NCI-H2227 (cell line): ENCODE measurements around the gene C8G.
A peak's percentile ranks its signal among the peaks of the same experiment; 100 is the strongest.

Experiments used
- DNase-seq: peaks from one replicate; lab custom pipeline; 2025; ENCODE audit not compliant: unreplicated experiment; lab: John Stamatoyannopoulos, UW

C8G gene

DNA sequence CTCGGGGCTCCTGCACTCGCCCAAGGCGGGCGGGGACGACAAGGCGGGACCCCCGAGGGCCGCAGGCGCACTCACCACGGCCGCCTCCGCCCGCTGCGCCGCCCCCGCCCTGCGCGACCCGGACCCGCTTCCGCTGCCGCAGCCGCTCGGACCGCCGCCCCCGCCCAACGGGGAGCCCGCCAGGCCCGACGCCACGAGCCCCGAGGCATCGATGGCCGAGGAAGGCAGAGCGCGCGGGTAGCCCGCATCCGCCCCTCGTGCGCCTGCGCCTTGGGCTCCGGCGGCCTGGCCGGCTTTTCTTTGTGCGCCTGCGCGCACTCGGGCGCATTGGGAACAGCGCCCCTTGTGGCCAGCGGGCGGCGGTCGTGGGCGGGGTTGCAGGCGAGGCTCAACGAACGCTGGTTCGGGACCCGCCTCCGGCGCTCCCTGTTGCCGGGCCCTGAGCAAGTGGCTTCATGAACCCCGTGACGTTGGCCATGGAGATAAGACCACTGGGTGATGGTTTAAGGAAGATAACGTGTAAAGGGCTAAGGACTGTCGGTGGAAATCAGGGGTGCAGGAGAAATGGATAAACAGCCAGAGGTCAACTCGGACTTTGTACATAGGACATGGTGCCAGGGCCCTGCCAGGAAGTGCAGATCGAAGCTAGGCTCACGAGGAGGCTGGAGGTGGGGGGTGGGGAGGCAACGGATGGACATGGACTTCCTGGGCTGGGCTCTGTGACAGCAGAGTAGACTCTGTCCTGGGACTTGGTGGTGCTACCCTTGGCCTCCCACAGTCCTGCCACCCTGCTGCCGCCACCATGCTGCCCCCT lies at the start of gene C8G, which contains the start of gene FBXW5:
C8G (plus strand) TSS at position 725 of the 814 bp plus-strand sequence; CDS start at position 803, 78 bp downstream.
FBXW5 (minus strand) TSS at position 220 of the 814 bp plus-strand sequence. CDS start 655 bp downstream, outside the sequence.
- DNase-seq = peak; percentile 95

DNA sequence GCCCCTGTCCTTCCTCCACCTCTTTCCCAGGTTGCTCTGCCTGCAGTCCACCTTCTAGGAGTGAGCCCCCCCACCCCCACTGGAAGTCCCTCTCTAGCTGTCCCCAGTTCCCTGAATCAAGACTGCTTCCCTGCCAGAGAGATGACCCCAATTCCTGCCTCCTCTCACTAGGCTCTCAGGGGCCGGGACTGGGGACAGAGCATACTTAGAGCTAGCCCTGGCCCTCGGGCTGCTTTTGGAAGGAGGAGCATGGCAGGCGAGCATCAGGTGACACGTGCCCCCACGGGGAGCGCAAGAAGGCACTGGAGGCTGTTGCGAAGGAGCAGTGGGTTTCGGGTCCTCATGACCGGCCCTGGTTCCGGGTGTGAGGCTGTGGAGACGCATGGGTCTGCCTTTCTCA lies 49.0 kb upstream of the C8G start:
- no peak for DNase-seq

DNA sequence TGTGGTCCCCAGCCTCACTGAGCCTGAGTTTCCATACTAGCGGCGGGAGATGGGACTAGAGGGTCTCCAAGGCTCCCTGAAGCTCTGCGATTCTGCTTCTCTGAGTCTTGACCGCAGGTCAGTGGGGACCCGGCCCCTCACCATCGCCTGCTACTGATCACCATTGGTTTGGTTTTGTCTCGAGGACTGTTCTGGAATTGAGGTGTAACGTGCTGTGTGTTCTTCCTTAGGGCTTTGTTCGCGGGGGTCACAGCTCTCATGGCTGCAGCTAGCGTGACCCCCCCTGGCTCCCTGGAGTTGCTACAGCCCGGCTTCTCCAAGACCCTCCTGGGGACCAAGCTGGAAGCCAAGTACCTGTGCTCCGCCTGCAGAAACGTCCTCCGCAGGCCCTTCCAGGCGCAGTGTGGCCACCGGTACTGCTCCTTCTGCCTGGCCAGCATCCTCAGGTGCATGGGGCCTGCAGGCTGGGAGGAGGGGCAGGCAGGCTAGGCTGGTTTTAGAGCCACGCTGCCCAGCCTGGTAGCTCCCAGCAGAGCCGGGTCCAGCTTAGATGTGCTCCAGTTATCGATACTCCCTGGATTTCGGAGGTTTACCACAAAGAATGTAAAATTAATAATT lies 46.5 kb upstream of the C8G start:
- no peak for DNase-seq

DNA sequence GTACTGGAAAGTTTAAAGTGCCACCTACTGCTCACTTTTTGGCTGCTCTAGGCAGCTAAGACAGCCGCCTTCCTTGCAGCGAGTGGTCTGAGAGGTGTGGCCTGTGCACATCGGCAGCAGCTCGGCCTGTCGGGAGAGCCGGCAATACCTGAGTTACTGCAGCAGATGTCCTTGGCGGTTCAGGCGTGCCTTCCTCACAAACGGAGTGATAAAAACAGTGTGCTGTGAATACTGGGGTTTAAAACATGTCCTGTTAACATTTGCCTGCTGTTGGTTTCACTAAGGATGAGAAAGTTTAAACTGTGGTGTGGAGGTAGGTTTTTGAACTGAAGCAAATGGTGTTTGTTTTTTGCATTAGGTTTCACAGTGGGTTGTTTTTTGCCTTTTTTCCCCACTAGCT lies 45.8 kb upstream of the C8G start:
- no peak for DNase-seq

DNA sequence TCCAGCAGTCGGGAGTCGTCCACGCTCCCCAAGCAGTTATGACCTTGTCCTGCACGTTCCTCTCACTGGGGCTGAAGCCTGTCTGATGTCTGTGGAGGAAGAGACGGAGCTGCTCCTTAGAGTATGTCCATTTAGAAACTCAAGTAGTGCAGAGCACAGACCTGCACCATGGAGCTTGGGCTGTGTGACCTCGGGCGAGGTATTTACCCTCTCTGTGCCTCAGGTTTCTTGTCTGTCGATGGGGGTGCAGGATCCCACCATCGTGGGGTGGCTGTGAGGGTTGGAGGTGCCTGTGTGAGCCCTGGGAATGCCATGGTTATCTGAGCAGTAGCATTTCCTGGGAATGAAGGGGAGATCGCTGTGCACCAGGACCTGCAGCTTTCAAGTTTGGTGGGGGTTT lies 44.5 kb upstream of the C8G start:
- no peak for DNase-seq

DNA sequence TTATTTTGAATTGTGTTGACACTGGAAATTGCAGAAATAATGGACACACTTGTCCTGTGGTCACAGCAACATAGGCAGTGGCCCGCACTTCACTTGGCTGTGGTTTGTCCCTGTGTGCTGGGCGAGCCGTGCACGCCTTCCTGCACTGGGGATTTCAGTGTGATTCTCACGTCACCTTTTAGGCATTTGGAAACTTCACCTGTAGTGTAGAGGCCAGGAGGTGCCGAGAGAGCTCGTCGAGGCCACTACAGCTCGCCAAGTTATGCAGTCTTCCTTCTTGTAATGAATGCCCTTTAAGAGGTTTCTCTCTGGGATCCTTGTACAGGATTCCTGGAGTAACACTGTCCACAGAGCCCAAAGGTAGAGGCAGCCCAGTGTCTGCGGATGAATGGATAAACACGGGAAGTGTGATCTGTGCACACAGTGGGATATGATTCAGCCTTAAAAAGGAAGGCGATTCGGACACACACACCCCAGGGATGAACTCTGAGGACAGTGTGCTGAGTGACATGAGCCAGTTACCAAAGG lies 44.0 kb upstream of the C8G start:
- DNase-seq = no peak

DNA sequence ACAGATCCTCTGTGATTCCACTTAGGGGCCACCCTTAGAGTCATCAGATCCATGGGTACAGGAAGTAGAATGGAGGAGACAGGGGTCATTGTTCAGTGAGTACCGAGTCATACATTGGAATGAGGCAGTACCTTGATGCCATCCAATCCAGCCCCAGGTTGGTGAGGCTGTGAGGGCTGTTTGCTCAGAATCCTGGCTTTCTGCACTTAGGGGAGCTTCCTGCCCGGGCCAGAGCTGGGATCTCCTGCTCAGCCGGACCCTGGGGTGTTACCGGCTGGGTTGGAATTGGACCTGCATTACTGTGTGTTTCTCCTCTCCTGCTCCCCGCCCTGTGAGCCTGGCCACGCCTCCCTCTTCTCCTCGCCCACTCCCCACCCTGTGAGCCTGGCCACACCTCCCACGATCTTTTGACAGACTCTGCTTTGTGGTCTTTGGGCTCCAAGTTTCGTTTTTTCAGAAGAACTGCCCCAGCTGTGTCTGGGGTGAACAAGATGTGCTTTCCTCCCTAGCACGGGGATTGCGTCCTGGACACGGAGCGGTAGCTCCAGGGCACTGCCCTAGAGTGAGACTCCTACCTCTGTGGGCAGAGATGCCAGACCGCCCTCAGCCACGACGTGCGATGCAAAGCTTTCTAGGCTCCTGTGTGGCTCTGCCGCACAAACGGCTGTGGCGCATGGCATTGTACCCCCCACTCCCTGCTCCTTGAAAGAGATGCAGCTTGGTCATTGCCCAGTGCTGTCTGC lies 43.4 kb upstream of the C8G start:
- no peak for DNase-seq

DNA sequence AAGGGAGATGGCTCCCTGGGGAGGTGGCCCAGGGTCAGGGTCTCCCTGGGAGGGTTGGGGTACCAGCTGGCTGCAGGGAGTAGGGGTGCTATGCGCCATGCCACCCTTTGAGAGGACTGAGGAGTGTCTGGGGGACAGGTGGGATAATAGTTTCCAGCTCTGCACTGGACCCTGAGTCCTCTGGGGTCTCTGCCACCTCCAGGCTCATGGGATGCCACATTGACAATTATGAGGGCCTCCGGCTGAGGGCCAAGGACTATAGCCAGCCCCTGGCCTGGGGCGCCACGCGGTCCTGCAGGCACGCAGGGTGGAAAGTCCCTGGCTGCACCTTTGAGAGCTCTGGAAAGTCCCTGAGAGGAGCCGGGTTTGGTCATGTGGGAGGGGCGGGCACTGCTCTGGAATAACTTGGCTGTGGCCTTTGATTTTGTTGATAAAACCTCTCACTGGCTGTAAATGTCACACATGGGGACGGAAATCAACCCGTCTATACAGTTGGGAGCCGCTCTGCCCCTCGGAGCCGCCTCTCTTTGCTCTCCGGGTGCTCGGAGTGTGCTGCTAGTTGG lies 42.7 kb upstream of the C8G start:
- no peak for DNase-seq

DNA sequence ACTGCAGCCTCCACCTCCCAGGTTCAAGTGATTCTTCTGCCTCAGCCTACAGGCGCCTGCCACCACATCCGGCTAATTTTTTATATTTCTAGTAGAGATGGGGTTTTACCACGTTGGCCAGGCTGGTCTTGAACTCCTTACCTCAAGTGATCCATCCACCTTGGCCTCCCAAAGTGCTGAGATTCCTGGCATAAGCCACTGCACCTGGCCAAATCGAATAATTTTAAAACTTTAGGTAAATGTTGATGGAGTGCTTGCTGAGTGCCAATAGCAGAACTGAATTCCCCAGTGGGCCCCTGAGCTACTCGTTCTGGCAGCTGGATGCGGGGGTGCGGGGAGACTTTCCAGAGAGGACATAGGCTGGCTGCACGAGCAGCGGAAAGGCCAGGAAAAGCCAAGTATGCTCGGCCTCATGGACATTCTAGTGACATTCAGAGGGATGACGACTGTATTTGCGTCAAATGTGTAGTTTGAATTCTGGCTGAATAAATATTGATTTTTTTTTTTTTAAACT lies 41.9 kb upstream of the C8G start:
- DNase-seq = no peak

DNA sequence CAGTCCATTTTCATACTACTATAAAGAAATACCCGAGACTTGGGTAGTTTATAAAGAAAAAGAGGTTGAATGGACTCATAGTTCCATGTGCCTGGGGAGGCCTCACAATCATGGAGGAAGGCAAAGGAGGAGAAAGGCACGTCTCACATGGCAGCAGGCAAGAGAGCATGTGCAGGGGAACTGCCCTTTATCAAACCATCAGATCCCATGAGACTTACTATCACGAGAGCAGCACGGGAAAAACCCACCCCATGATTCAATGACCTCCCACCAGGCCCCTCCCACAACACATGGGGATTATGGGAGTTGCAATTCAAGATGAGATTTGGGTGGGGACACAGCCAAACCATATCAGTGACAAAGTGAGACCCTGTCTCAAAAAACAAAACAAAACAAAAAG lies 38.8 kb upstream of the C8G start:
- no peak for DNase-seq

DNA sequence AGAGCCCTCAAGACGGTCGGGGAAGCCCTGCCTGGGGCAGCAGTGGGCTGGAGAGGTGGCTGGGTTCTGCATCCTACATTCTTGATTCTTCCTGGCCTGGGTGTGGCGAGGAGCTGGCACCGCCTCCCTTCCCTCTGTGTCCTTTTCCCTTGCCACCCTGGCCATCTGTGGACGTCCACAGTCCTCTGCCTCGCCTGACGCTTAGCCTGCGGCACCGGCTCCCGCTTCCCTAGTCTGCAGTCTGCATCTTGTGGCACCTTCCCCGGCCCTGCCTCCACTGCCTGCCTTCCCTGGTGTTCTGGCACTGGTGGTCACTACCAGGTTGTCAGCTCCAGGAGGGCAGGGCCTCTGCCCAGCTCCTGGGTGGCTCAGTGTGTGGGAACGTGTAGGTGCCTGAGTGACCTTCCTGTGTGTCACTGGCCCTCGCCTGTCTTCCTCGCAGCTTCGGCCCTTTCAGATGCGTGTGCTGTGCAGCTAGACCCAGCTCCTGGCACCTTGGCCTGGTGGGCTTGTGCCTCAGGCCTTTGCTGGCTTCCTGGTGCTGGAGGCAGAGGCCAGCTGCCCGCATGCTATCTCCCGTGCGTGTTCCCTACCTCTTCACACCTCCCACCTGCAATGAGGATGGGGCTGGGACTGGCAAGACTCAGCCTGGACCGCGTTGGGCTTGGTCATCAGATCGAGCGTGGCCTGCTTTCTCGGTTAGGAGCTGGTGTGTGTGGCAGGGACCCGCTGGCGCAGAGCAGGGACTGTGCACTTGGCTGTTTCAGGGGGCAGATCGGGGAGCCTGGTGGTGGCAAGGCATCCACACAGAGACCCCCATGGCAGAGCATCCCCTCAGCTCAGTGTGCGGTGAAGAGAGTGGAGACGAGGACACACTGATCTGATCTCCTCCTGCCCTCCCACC lies 37.8 kb upstream of the C8G start:
- DNase-seq = no peak

DNA sequence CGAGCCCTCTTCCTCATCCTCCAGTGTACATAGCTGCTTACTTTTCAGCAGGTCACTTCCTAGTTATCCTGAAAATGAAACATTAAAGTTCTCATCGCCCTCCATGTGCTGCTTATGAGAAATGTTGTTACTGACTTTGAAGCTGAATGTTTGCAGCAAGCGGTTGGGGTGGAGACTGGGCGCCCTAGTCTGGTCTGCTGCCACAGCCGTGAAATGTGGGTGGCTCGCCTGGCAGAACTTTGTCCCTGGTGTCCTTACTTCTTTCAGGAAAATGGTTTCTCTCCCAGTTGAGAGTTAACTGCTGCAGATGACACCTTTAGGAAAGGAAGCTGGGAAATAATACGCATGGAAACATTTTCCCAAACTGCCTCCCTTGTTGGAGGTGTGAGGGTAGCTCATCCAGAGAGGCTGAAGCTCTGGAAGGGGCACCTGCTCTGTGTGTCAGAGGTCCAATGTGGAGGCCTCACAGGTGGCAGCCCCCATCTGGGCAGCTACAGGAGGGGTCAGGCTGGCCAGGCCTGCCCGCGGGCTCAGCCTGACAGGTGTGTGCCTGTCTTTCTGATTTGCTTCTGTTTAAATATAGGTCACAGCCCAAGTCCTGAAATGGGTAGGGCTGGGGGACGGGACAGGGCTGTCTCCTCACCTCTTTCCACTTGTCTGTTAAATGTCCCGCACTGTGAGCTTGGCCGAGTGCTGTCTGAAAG lies 34.7 kb upstream of the C8G start:
- no peak for DNase-seq

DNA sequence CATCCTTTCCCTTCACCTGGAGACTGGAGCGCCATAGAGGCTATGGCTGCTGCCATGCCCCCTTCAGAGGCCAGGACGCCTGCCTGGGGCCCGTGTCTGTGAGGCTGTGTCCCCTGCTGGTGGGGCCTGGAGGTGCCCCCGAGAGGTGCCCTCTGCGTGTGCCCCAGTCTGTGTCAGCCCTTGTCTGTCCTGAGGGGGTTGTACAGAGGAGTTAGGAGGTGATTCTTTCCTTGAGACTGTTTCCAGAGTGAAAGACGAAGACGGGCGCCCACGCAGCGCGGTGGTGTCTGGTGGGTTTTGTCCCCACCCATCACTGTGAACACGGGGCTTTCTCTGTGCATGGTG lies 34.2 kb upstream of the C8G start:
- no peak for DNase-seq

DNA sequence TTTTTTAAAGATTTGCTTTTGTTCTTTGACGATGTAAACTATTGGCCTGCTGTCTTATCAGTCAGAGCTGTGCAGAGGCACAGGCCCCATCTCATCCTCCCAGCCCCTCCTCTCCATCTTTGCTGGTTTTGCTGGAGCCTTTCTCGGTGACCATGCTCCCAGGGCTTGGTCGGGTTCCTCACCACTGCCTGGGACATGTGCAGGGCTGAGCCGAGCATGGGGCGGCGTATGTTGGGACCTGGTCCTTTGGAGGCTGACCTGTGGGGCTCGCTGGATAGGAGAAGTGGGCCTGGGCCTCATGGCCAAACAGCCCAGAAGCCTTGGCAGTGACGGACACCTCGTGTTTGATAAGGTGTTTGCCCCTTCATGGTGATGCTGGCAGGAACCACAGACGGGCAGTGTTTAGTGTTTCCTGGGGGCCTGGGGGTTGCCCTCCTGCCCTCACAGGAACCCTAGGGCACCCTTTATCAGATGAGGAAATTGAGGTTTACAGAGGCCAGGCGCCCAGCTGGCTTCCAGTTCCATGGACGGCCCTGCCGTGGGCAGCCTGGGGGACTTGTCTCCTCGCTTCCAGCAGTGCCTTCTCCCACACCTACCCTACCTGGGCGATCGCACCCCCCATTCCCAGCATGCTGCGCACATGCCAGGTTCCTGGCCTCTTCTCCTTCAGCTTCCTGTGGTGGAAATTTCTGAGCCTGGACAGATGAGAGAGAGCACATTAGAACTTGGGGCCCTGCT lies 31.2 kb upstream of the C8G start:
- no peak for DNase-seq

DNA sequence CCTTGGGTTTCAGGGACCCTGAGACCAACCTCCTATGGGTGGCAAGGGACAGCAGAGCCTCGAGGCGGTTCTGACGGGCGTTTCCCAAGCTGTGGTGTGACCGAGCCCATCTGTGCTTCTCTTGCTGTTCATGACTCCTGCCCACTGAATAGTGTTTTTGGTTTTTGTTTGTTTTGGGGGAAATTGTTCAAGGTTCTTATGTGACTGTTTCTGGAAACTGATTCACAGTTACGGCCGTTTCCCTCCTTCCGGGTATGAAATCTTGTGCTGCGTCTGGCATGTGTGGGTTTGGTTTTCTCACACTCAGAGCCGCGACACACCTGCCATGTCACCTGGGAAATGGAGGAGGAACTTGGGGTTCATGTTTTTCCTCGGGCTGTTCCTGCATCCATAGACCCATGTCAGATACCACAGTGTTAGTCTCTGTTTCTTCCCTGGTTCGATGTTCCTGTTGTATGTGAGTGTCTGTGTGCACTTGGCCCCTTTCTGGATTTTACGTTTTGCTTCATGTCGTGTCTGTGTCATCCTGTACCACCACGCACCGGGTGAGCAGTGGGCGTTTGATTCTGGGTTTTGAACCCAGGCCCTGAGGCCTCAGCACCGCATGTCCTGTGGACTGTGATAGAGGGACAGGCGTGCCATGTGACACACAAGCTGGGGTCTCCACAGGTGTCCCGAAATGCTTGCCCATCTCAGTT lies 29.3 kb upstream of the C8G start:
- DNase-seq = no peak

DNA sequence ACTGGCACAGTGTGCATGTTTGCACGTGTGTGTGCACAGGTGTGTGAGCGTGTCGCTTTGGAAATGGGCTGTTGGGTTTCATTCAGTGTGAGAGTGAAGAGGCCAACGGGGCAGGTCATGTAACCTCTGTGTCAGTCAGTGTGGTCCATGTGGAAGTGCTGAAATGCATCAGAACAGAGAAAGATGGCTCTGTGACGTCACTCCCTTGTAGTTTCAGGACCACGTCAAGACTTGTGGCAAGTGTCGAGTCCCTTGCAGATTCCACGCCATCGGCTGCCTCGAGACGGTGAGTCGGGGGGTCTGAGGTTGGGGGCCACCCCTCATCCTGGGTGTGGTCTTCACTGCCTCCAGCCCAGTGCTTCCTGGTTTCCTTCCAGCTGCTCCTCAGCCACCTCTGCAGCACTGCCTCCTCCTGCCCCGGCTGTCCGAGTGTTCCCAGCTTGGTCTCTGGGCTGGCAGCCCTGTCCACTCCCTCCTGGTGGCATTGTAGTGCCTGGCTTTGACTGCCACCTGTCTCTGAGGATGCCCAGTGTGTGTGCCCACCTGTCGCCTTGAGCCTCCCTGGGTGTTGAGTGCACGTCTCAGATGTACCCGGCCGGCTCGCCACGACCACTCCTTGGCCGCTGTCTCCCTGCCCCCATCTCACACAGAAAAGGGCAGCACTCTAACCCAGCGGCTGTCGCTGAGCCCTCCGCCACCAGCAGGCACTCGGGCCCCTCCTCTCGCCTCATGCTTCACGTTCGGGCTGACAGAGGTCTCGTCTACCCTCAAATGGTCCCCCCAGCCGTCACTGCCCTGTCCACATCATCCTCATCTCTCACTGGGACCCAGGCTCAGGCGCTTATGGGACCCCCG lies 28.5 kb upstream of the C8G start:
- no peak for DNase-seq

DNA sequence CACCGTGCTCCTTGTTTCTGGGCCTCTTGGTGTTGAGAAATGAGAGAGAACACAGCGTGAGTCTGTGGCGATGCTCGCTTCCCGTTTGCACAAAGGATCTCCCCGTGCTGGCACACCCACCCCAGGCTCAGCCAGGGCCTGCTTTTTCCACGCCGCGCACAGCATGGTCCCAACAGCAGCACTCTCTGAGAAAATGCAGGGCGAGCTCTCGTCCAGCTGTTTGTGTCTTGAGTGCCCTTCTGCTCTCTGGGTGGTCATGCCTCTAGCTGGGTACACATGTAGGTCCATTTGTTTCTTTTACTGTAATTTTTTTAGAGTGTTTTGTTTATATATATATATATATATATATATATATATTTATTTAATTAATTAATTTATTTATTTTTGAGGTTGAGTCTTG lies 27.1 kb upstream of the C8G start:
- DNase-seq = no peak
